Liver (tissue), 3 donors: ENCODE measurements around the gene OMP.

Experiments
- FOXA1 ChIP-seq: IDR thresholded peaks from 2 replicates; pipeline ENCODE4 v1.6.1; 2016; ENCODE audit warnings: antibody characterized with exemption
- GABPA ChIP-seq, 2 donors: IDR thresholded peaks in 1 of 2; conservative IDR thresholded peaks in 1 of 2; 2 replicates each; pipeline ENCODE4 v1.6.1; 2016; ENCODE audit warnings: antibody characterized with exemption in 2 of 2, mild to moderate bottlenecking in 1 of 2, moderate library complexity in 1 of 2
- JUND ChIP-seq, 2 donors: IDR thresholded peaks; 2 replicates each; pipeline ENCODE4 v1.6.1; 2016; ENCODE audit warnings: antibody characterized with exemption in 2 of 2
- RAD21 ChIP-seq, 2 donors: IDR thresholded peaks; 2 replicates each; pipeline ENCODE4 v1.6.1; 2016; ENCODE audit warnings: antibody characterized with exemption in 2 of 2, mild to moderate bottlenecking in 2 of 2
- TAF1 ChIP-seq: conservative IDR thresholded peaks from 2 replicates; pipeline ENCODE4 v1.6.1; 2016; ENCODE audit warnings: antibody characterized with exemption, mild to moderate bottlenecking
- YY1 ChIP-seq: IDR thresholded peaks from 2 replicates; pipeline ENCODE4 v1.6.1; 2016; ENCODE audit warnings: antibody characterized with exemption, mild to moderate bottlenecking
- TF ChIP-seq, protein P1 (sequence below): IDR thresholded peaks from 2 replicates; pipeline ENCODE4 v1.6.1; 2016; ENCODE audit warnings: antibody characterized with exemption
- TF ChIP-seq, protein P2 (sequence below): fragments of 150-350 bp; IDR thresholded peaks from 2 replicates; pipeline ENCODE4 v1.5.1; 2017; ENCODE audit warnings: improper control_type of control experiment, low read depth, low read length; ENCODE audit not compliant: missing input control
- TF ChIP-seq, protein P3 (sequence below): IDR thresholded peaks from 2 replicates; pipeline ENCODE4 v1.6.1; 2016; ENCODE audit warnings: antibody characterized with exemption
- TF ChIP-seq, protein P4 (sequence below): IDR thresholded peaks from 2 replicates; pipeline ENCODE4 v1.6.1; 2016; ENCODE audit warnings: antibody characterized with exemption, mild to moderate bottlenecking
- donor health status: healthy.
- donor health status: healthy.

DNA sequence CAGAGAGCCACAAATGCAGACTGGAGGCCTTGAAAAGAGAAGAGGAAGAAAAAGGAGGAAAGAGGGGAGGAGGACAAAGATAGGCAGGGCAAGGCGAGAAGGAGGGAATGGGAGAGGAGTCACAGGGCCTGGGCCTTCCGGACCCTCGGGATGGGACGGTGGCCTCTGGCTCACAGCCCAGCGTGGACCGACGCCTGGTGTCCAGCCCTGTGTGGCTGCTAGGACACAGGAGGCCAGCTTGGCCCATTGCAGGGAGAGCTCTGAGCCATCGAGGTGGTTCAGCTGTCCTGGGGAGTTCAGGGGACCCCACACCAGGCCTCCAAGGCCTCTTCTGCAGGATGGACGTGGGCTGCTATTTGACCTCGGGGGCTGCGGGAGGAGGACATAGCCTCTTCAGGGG, 34.8 kb downstream of the OMP start:
- TF ChIP-seq, protein P1, sequence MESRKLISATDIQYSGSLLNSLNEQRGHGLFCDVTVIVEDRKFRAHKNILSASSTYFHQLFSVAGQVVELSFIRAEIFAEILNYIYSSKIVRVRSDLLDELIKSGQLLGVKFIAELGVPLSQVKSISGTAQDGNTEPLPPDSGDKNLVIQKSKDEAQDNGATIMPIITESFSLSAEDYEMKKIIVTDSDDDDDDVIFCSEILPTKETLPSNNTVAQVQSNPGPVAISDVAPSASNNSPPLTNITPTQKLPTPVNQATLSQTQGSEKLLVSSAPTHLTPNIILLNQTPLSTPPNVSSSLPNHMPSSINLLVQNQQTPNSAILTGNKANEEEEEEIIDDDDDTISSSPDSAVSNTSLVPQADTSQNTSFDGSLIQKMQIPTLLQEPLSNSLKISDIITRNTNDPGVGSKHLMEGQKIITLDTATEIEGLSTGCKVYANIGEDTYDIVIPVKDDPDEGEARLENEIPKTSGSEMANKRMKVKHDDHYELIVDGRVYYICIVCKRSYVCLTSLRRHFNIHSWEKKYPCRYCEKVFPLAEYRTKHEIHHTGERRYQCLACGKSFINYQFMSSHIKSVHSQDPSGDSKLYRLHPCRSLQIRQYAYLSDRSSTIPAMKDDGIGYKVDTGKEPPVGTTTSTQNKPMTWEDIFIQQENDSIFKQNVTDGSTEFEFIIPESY: no peak
- TF ChIP-seq YY1: no peak
- no peak for TF ChIP-seq FOXA1
- TF ChIP-seq, protein P2, sequence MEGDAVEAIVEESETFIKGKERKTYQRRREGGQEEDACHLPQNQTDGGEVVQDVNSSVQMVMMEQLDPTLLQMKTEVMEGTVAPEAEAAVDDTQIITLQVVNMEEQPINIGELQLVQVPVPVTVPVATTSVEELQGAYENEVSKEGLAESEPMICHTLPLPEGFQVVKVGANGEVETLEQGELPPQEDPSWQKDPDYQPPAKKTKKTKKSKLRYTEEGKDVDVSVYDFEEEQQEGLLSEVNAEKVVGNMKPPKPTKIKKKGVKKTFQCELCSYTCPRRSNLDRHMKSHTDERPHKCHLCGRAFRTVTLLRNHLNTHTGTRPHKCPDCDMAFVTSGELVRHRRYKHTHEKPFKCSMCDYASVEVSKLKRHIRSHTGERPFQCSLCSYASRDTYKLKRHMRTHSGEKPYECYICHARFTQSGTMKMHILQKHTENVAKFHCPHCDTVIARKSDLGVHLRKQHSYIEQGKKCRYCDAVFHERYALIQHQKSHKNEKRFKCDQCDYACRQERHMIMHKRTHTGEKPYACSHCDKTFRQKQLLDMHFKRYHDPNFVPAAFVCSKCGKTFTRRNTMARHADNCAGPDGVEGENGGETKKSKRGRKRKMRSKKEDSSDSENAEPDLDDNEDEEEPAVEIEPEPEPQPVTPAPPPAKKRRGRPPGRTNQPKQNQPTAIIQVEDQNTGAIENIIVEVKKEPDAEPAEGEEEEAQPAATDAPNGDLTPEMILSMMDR: no peak
- TF ChIP-seq, protein P3, sequence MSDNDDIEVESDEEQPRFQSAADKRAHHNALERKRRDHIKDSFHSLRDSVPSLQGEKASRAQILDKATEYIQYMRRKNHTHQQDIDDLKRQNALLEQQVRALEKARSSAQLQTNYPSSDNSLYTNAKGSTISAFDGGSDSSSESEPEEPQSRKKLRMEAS: no peak
- TF ChIP-seq, protein P4, sequence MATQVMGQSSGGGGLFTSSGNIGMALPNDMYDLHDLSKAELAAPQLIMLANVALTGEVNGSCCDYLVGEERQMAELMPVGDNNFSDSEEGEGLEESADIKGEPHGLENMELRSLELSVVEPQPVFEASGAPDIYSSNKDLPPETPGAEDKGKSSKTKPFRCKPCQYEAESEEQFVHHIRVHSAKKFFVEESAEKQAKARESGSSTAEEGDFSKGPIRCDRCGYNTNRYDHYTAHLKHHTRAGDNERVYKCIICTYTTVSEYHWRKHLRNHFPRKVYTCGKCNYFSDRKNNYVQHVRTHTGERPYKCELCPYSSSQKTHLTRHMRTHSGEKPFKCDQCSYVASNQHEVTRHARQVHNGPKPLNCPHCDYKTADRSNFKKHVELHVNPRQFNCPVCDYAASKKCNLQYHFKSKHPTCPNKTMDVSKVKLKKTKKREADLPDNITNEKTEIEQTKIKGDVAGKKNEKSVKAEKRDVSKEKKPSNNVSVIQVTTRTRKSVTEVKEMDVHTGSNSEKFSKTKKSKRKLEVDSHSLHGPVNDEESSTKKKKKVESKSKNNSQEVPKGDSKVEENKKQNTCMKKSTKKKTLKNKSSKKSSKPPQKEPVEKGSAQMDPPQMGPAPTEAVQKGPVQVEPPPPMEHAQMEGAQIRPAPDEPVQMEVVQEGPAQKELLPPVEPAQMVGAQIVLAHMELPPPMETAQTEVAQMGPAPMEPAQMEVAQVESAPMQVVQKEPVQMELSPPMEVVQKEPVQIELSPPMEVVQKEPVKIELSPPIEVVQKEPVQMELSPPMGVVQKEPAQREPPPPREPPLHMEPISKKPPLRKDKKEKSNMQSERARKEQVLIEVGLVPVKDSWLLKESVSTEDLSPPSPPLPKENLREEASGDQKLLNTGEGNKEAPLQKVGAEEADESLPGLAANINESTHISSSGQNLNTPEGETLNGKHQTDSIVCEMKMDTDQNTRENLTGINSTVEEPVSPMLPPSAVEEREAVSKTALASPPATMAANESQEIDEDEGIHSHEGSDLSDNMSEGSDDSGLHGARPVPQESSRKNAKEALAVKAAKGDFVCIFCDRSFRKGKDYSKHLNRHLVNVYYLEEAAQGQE: no peak
- TF ChIP-seq RAD21 (IDR thresholded peaks at IDR 0.05): no peak
- TF ChIP-seq TAF1: no peak
- TF ChIP-seq GABPA (IDR thresholded peaks at IDR 0.05 in 1 of 2, conservative IDR thresholded peaks at IDR 0.05 in 1 of 2): no peak
- TF ChIP-seq JUND (IDR thresholded peaks at IDR 0.05): no peak
